Right lobe of liver (tissue), 6 donors: ENCODE measurements around the gene KAT6B. TPM values are rescaled to one million over a fixed set of nuclear protein-coding genes. Genes with fewer than 3 reads are reported as not detected.

Experiments
- ATAC-seq, 4 donors: fragments of 200-7000 bp; cut with Tn5 transposase; one replicate each; pipeline ENCODE4 v1.9.1; 2020; ENCODE audit warnings: mild to moderate bottlenecking in 4 of 4, moderate library complexity in 4 of 4
- DNase-seq, 3 donors: peaks; one replicate each; pipeline ENCODE4 v3.0.0-alpha.2; 2020
- H3K27ac ChIP-seq, 3 donors: fragments of 200-600 bp; one replicate each; pipeline ENCODE4 v1.8.0; 2022
- H3K27me3 ChIP-seq, 2 donors: fragments of 200-600 bp; one replicate each; pipeline ENCODE4 v1.8.0; 2022
- H3K36me3 ChIP-seq, 4 donors: fragments of 200-600 bp; sonication (generic) in 1 of 4; one replicate each; pipeline versions ENCODE4 v1.5.1 to v1.8.0; 2017 to 2022; ENCODE audit warnings: control low read depth in 1 of 4
- H3K4me1 ChIP-seq, 4 donors: fragments of 200-600 bp; sonication (generic) in 1 of 4; one replicate each; pipeline versions ENCODE4 v1.5.1 to v1.8.0; 2017 to 2022; ENCODE audit warnings: control low read depth in 1 of 4
- H3K4me3 ChIP-seq, 3 donors: fragments of 200-600 bp; one replicate each; pipeline ENCODE4 v1.8.0; 2022
- H3K9me3 ChIP-seq, 4 donors: fragments of 200-600 bp; sonication (generic) in 1 of 4; one replicate each; pipeline versions ENCODE4 v1.5.1 to v1.8.0; 2017 to 2022; ENCODE audit warnings: control low read depth in 1 of 4
- CTCF ChIP-seq, 4 donors: fragments of 200-600 bp in 3 of 4; fragments of 450-650 bp in 1 of 4; IDR thresholded peaks; one replicate each; pipeline versions ENCODE4 v1.5.1 to v1.8.0; 2016 to 2022; ENCODE audit warnings: antibody characterized with exemption in 4 of 4, mild to moderate bottlenecking in 2 of 4
- POLR2A ChIP-seq: fragments of 450-650 bp; IDR thresholded peaks from one replicate; pipeline ENCODE4 v1.6.1; 2017; ENCODE audit warnings: antibody characterized with exemption, mild to moderate bottlenecking
- WGBS: methylation state at CpG from one replicate; pipeline ENCODE4 v1.1.6; 2018; ENCODE audit warnings: low coverage, low lambda C conversion rate; ENCODE audit not compliant: insufficient coverage; ENCODE audit errors: missing lambda C conversion rate; 5-methylcytosine and 5-hydroxymethylcytosine counted together
- intact Hi-C, 2 donors: fragments of 100-400 bp; cut with DNase I; formaldehyde crosslinking; loops; one replicate each; pipeline versions ENCODE4 v1.11.2 to v1.14.1; 2022
- total RNA-seq, 6 experiments: library from RNA; depleted of rRNA in 2 of 6; stranded (reverse); fragments of >200 nt in 2 of 6; fragmentation: NEBNext Ultra II Directional in 3 of 6; extraction: Animal tissue kit (Norgen Biotek cat#: 25700) in 3 of 6; gene quantifications; one replicate each; pipeline versions ENCODE4 v1.1.0 to v1.2.4, GENCODE V29; 2016 to 2023
- donor health status: DM: no; HTN: yes; CAD: no.
- donor health status: DM: no; HTN: no; CAD: no.
- donor health status: DM: no; HTN: no; CAD: no.
- donor health status: DM: no; HTN: yes; CAD: no.
- donor health status: DM: no; HTN: yes; CAD: no.

KAT6B gene
- total RNA-seq, 6 experiments from 2014 or later: 9.2 to 17.1 (median 10.3) TPM

- H3K4me3 ChIP-seq: no peak overlapping the region
- WGBS: 38% methylated on average over 2 of the region's 2 CpGs
- ATAC-seq (peak; percentile 15 to 45 (median 36)), DNase-seq (no peak)
- H3K27ac ChIP-seq: peak overlapping the region in 1 of 3 donors; percentile 20
- no peaks in the 10 kb centered on the region for H3K36me3 ChIP-seq
- TF ChIP-seq POLR2A (no peak), CTCF (IDR thresholded peaks at IDR 0.05) (no peak)
- no peaks in the 10 kb centered on the region for H3K27me3 ChIP-seq
- H3K4me1 ChIP-seq: peaks cover 0 to 11% (median 0%) of the 10 kb centered on the region in 4 donors
- intact Hi-C loops: no loop called here
- no peaks in the 10 kb centered on the region for H3K9me3 ChIP-seq
Measured at GRCh38 chr10:74928742-74929191, 102.4 kb downstream of the KAT6B start.

GRCh38 chr10:74929197-74929596, 102.8 kb downstream of the KAT6B start:
- no peak for TF ChIP-seq CTCF (IDR thresholded peaks at IDR 0.05)
- no peaks in the 10 kb centered on the region for H3K9me3 ChIP-seq
- intact Hi-C loops: no loop called here
- H3K27ac ChIP-seq: peak overlapping the region in 1 of 3 donors; percentile 20
- DNase-seq: no peak
- peak in 2 of 4 donors; percentile 13 to 31 for ATAC-seq
- H3K36me3 ChIP-seq: no peaks in the 10 kb centered on the region
- 37% methylated on average over 5 of the region's 5 CpGs for whole genome bisulfite sequencing
- H3K27me3 ChIP-seq: no peaks in the 10 kb centered on the region
- peaks cover 0 to 10% (median 0%) of the 10 kb centered on the region in 4 donors for H3K4me1 ChIP-seq
- no peak overlapping the region for H3K4me3 ChIP-seq

GRCh38 chr10:74930965-74931364, 104.6 kb downstream of the KAT6B start:
- DNase-seq (no peak), ATAC-seq (no peak)
- Histone ChIP-seq H3K4me3 (no peak overlapping the region), H3K9me3 (no peaks in the 10 kb centered on the region), H3K27me3 (no peaks in the 10 kb centered on the region), H3K27ac (no peak overlapping the region), H3K4me1 (no peaks in the 10 kb centered on the region), H3K36me3 (no peaks in the 10 kb centered on the region)
- TF ChIP-seq POLR2A (no peak), CTCF (IDR thresholded peaks at IDR 0.05) (no peak)
- 86% methylated on average over 3 of the region's 3 CpGs for WGBS
- intact Hi-C loops: no loop called here

- intact Hi-C loops: no loop called here
- peak; percentile 25 to 53 (median 34) for ATAC-seq
- no peak overlapping the region for H3K27ac ChIP-seq
Measured at GRCh38 chr10:74932648-74933047, 106.2 kb downstream of the KAT6B start.

More at GRCh38 chr10:74932648-74933047, 106.2 kb downstream of the KAT6B start:
- H3K4me1 ChIP-seq: peaks cover 0 to 15% (median 2%) of the 10 kb centered on the region in 4 donors
- WGBS: 70% methylated on average over 3 of the region's 3 CpGs
- no peaks in the 10 kb centered on the region for H3K9me3 ChIP-seq
- TF ChIP-seq POLR2A (no peak), CTCF (IDR thresholded peaks at IDR 0.05) (no peak)
- H3K4me3 ChIP-seq: no peak overlapping the region
- no peaks in the 10 kb centered on the region for H3K36me3 ChIP-seq
- H3K27me3 ChIP-seq: no peaks in the 10 kb centered on the region
- peak in 2 of 3 donors; percentile 38 to 54 for DNase-seq
